ENCODE measurements around the gene RNF8.

RNF8 gene

GRCh38 chr6:37314487-37315156 lies 39.2 kb upstream of the RNF8 start:
- H2BK12ac ChIP-seq (ENCODE audit: low read length in 2 of 2) = peak overlapping the region in 1 of 2 experiments; percentile 70
- H4K8ac ChIP-seq (ENCODE audit: low read length) = no peak overlapping the region
- no peak overlapping the region for H2BK15ac ChIP-seq (ENCODE audit: low read depth, poor library complexity, severe bottlenecking)
- H3K23ac ChIP-seq (ENCODE audit: low read length in 2 of 2) = no peak overlapping the region
- H4K91ac ChIP-seq (ENCODE audit: low read length) = no peak overlapping the region
- H3K27me3 ChIP-seq (ENCODE audit: control insufficient read depth in 1 of 2, insufficient read depth in 1 of 2, low read length in 2 of 2) = no peaks in the 10 kb centered on the region
- no peak overlapping the region for H3K18ac ChIP-seq (ENCODE audit: low read depth in 1 of 2, low read length in 2 of 2)
- no peak overlapping the region for H3K4me2 ChIP-seq (ENCODE audit: low read length, poor library complexity, severe bottlenecking)
- H3K14ac ChIP-seq (ENCODE audit: low read length in 2 of 2) = no peak overlapping the region
- no peak overlapping the region for H3K27ac ChIP-seq (ENCODE audit: low read length, poor library complexity, severe bottlenecking)
- H3K9me3 ChIP-seq (ENCODE audit: control insufficient read depth, low read length) = no peaks in the 10 kb centered on the region
- H3K79me1 ChIP-seq (replicated peaks; ENCODE audit: low read length, poor library complexity, severe bottlenecking) = peaks cover 3% of the 10 kb centered on the region
- no peak overlapping the region for H3K4me3 ChIP-seq (ENCODE audit: insufficient read depth in 1 of 2, low read depth in 1 of 2, low read length in 2 of 2)
- H2AK5ac ChIP-seq (ENCODE audit: low read length, severe bottlenecking) = no peak overlapping the region
- peaks cover 50 to 75% of the 10 kb centered on the region in 2 experiments for H3K36me3 ChIP-seq (ENCODE audit: control insufficient read depth in 1 of 2, insufficient read depth in 2 of 2, low read depth in 1 of 2, low read length in 2 of 2)
- peak; percentile 86 for DNase-seq
- no peak overlapping the region for H2AFZ ChIP-seq (ENCODE audit: low read depth, low read length)
- H3K9ac ChIP-seq (ENCODE audit: low read length) = no peak overlapping the region
- WGBS = 42% methylated on average over 6 of the region's 6 CpGs
- H3K4ac ChIP-seq (ENCODE audit: low read depth in 1 of 2, low read length in 2 of 2) = peak overlapping the region in 1 of 2 experiments; percentile 24
- no peak overlapping the region for H2BK120ac ChIP-seq (ENCODE audit: low read depth, low read length)
- H2BK5ac ChIP-seq (ENCODE audit: low read depth, low read length, poor library complexity, severe bottlenecking) = no peak overlapping the region
- H3K4me1 ChIP-seq (ENCODE audit: control insufficient read depth, insufficient read depth, low read depth, low read length) = no peaks in the 10 kb centered on the region

- no peak overlapping the region for H3K4me3 ChIP-seq (ENCODE audit: insufficient read depth in 1 of 2, low read depth in 1 of 2, low read length in 2 of 2)
- H3K14ac ChIP-seq (ENCODE audit: low read length in 2 of 2) = no peak overlapping the region
- H3K4me2 ChIP-seq (ENCODE audit: low read length, poor library complexity, severe bottlenecking) = no peak overlapping the region
- H2BK120ac ChIP-seq (ENCODE audit: low read depth, low read length) = peak overlapping the region; percentile 2
- 89% methylated on average over 5 of the region's 7 CpGs for WGBS
- no peak overlapping the region for H3K18ac ChIP-seq (ENCODE audit: low read depth in 1 of 2, low read length in 2 of 2)
- no peaks in the 10 kb centered on the region for H3K4me1 ChIP-seq (ENCODE audit: control insufficient read depth, insufficient read depth, low read depth, low read length)
- peaks cover 50 to 78% of the 10 kb centered on the region in 2 experiments for H3K36me3 ChIP-seq (ENCODE audit: control insufficient read depth in 1 of 2, insufficient read depth in 2 of 2, low read depth in 1 of 2, low read length in 2 of 2)
- H2AFZ ChIP-seq (ENCODE audit: low read depth, low read length) = no peak overlapping the region
- H3K9ac ChIP-seq (ENCODE audit: low read length) = no peak overlapping the region
- DNase-seq = no peak
- peak overlapping the region; percentile 22 for H4K8ac ChIP-seq (ENCODE audit: low read length)
- no peak overlapping the region for H2BK5ac ChIP-seq (ENCODE audit: low read depth, low read length, poor library complexity, severe bottlenecking)
- no peak overlapping the region for H2BK12ac ChIP-seq (ENCODE audit: low read length in 2 of 2)
- H3K27me3 ChIP-seq (ENCODE audit: control insufficient read depth in 1 of 2, insufficient read depth in 1 of 2, low read length in 2 of 2) = no peaks in the 10 kb centered on the region
- peaks cover 3% of the 10 kb centered on the region for H3K79me1 ChIP-seq (replicated peaks; ENCODE audit: low read length, poor library complexity, severe bottlenecking)
- H3K27ac ChIP-seq (ENCODE audit: low read length, poor library complexity, severe bottlenecking) = no peak overlapping the region
- H4K91ac ChIP-seq (ENCODE audit: low read length) = no peak overlapping the region
- no peak overlapping the region for H3K4ac ChIP-seq (ENCODE audit: low read depth in 1 of 2, low read length in 2 of 2)
- no peak overlapping the region for H3K23ac ChIP-seq (ENCODE audit: low read length in 2 of 2)
- H3K9me3 ChIP-seq (ENCODE audit: control insufficient read depth, low read length) = no peaks in the 10 kb centered on the region
- no peak overlapping the region for H2BK15ac ChIP-seq (ENCODE audit: low read depth, poor library complexity, severe bottlenecking)
- H2AK5ac ChIP-seq (ENCODE audit: low read length, severe bottlenecking) = no peak overlapping the region
Observed at GRCh38 chr6:37315157-37315515, 38.6 kb upstream of the RNF8 start.

- DNase-seq = no peak
- peaks cover 55 to 88% of the 10 kb centered on the region in 2 experiments for H3K36me3 ChIP-seq (ENCODE audit: control insufficient read depth in 1 of 2, insufficient read depth in 2 of 2, low read depth in 1 of 2, low read length in 2 of 2)
- no peak overlapping the region for H3K4ac ChIP-seq (ENCODE audit: low read depth in 1 of 2, low read length in 2 of 2)
- H3K27ac ChIP-seq (ENCODE audit: low read length, poor library complexity, severe bottlenecking) = no peak overlapping the region
- peaks cover 3% of the 10 kb centered on the region for H3K79me1 ChIP-seq (replicated peaks; ENCODE audit: low read length, poor library complexity, severe bottlenecking)
- H3K4me3 ChIP-seq (ENCODE audit: insufficient read depth in 1 of 2, low read depth in 1 of 2, low read length in 2 of 2) = no peak overlapping the region
- H3K23ac ChIP-seq (ENCODE audit: low read length in 2 of 2) = no peak overlapping the region
- no peak overlapping the region for H4K8ac ChIP-seq (ENCODE audit: low read length)
- no peak overlapping the region for H2BK15ac ChIP-seq (ENCODE audit: low read depth, poor library complexity, severe bottlenecking)
- H3K4me2 ChIP-seq (ENCODE audit: low read length, poor library complexity, severe bottlenecking) = no peak overlapping the region
- no peak overlapping the region for H3K18ac ChIP-seq (ENCODE audit: low read depth in 1 of 2, low read length in 2 of 2)
- no peak overlapping the region for H2BK5ac ChIP-seq (ENCODE audit: low read depth, low read length, poor library complexity, severe bottlenecking)
- H3K9ac ChIP-seq (ENCODE audit: low read length) = no peak overlapping the region
- H3K4me1 ChIP-seq (ENCODE audit: control insufficient read depth, insufficient read depth, low read depth, low read length) = no peaks in the 10 kb centered on the region
- no peaks in the 10 kb centered on the region for H3K27me3 ChIP-seq (ENCODE audit: control insufficient read depth in 1 of 2, insufficient read depth in 1 of 2, low read length in 2 of 2)
- no peak overlapping the region for H2AK5ac ChIP-seq (ENCODE audit: low read length, severe bottlenecking)
- no peak overlapping the region for H2BK12ac ChIP-seq (ENCODE audit: low read length in 2 of 2)
- H2BK120ac ChIP-seq (ENCODE audit: low read depth, low read length) = no peak overlapping the region
- no peak overlapping the region for H3K14ac ChIP-seq (ENCODE audit: low read length in 2 of 2)
- H3K9me3 ChIP-seq (ENCODE audit: control insufficient read depth, low read length) = no peaks in the 10 kb centered on the region
- H2AFZ ChIP-seq (ENCODE audit: low read depth, low read length) = no peak overlapping the region
- WGBS = 98% methylated on average over 7 of the region's 7 CpGs
- no peak overlapping the region for H4K91ac ChIP-seq (ENCODE audit: low read length)
Observed at GRCh38 chr6:37316071-37316470, 37.7 kb upstream of the RNF8 start.

GRCh38 chr6:37317312-37318038 lies 36.3 kb upstream of the RNF8 start:
- peaks cover 65 to 94% of the 10 kb centered on the region in 2 experiments for H3K36me3 ChIP-seq (ENCODE audit: control insufficient read depth in 1 of 2, insufficient read depth in 2 of 2, low read depth in 1 of 2, low read length in 2 of 2)
- no peak overlapping the region for H3K23ac ChIP-seq (ENCODE audit: low read length in 2 of 2)
- H2BK15ac ChIP-seq (ENCODE audit: low read depth, poor library complexity, severe bottlenecking) = no peak overlapping the region
- no peak overlapping the region for H3K14ac ChIP-seq (ENCODE audit: low read length in 2 of 2)
- H4K91ac ChIP-seq (ENCODE audit: low read length) = no peak overlapping the region
- H2AFZ ChIP-seq (ENCODE audit: low read depth, low read length) = no peak overlapping the region
- no peak overlapping the region for H3K4me3 ChIP-seq (ENCODE audit: insufficient read depth in 1 of 2, low read depth in 1 of 2, low read length in 2 of 2)
- no peaks in the 10 kb centered on the region for H3K9me3 ChIP-seq (ENCODE audit: control insufficient read depth, low read length)
- H3K4me1 ChIP-seq (ENCODE audit: control insufficient read depth, insufficient read depth, low read depth, low read length) = no peaks in the 10 kb centered on the region
- H4K8ac ChIP-seq (ENCODE audit: low read length) = no peak overlapping the region
- H3K4me2 ChIP-seq (ENCODE audit: low read length, poor library complexity, severe bottlenecking) = no peak overlapping the region
- no peak for DNase-seq
- H3K9ac ChIP-seq (ENCODE audit: low read length) = no peak overlapping the region
- H3K79me1 ChIP-seq (replicated peaks; ENCODE audit: low read length, poor library complexity, severe bottlenecking) = peaks cover 4% of the 10 kb centered on the region
- H2BK120ac ChIP-seq (ENCODE audit: low read depth, low read length) = no peak overlapping the region
- 88% methylated on average over 4 of the region's 5 CpGs for WGBS
- no peak overlapping the region for H2BK5ac ChIP-seq (ENCODE audit: low read depth, low read length, poor library complexity, severe bottlenecking)
- no peak overlapping the region for H2AK5ac ChIP-seq (ENCODE audit: low read length, severe bottlenecking)
- H3K27ac ChIP-seq (ENCODE audit: low read length, poor library complexity, severe bottlenecking) = no peak overlapping the region
- no peak overlapping the region for H2BK12ac ChIP-seq (ENCODE audit: low read length in 2 of 2)
- H3K4ac ChIP-seq (ENCODE audit: low read depth in 1 of 2, low read length in 2 of 2) = no peak overlapping the region
- H3K18ac ChIP-seq (ENCODE audit: low read depth in 1 of 2, low read length in 2 of 2) = no peak overlapping the region
- H3K27me3 ChIP-seq (ENCODE audit: control insufficient read depth in 1 of 2, insufficient read depth in 1 of 2, low read length in 2 of 2) = no peaks in the 10 kb centered on the region
